HG03066 (cell line): ENCODE measurements around the gene FAAH2.
"Not testable (repeated sequence)": the region's sequence is repeated elsewhere in the genome, so short reads cannot be mapped to it uniquely, and the experiment has no call there.

Experiments used
- ATAC-seq: cut with Tn5 transposase; IDR thresholded peaks from one replicate; pipeline ENCODE4 v1.9.1; 2021; ENCODE audit warnings: low read depth; ENCODE audit not compliant: unreplicated experiment

FAAH2 gene

GRCh38 chrX:57380026-57380796, 93.7 kb downstream of the FAAH2 start:
- no peak for ATAC-seq

GRCh38 chrX:57394162-57394561, 107.7 kb downstream of the FAAH2 start:
- not testable (repeated sequence) for ATAC-seq

- ATAC-seq = not testable (repeated sequence)
Observed at GRCh38 chrX:57403191-57403590, 116.7 kb downstream of the FAAH2 start.

GRCh38 chrX:57406149-57406548, 119.6 kb downstream of the FAAH2 start:
- ATAC-seq = no peak

GRCh38 chrX:57417827-57418226, 131.3 kb downstream of the FAAH2 start:
- no peak for ATAC-seq

- no peak for ATAC-seq
Observed at GRCh38 chrX:57422289-57422688, 135.8 kb downstream of the FAAH2 start.

- no peak for ATAC-seq
Observed at GRCh38 chrX:57422790-57423189, 136.3 kb downstream of the FAAH2 start.

- ATAC-seq = no peak
Observed at GRCh38 chrX:57445076-57445475, 158.6 kb downstream of the FAAH2 start.

- ATAC-seq = no peak
Observed at GRCh38 chrX:57445832-57446231, 159.3 kb downstream of the FAAH2 start.

- ATAC-seq = no peak
Observed at GRCh38 chrX:57447856-57448255, 161.3 kb downstream of the FAAH2 start.

GRCh38 chrX:57451426-57452020, 165.0 kb downstream of the FAAH2 start:
- no peak for ATAC-seq

GRCh38 chrX:57453901-57454300, 167.4 kb downstream of the FAAH2 start:
- no peak for ATAC-seq

- ATAC-seq = no peak
Observed at GRCh38 chrX:57481514-57481913, 195.0 kb downstream of the FAAH2 start.

- no peak for ATAC-seq
Observed at GRCh38 chrX:57516491-57516890, 230.0 kb downstream of the FAAH2 start.

GRCh38 chrX:57519578-57520118, 233.1 kb downstream of the FAAH2 start:
- ATAC-seq = no peak

GRCh38 chrX:57528670-57529255, 242.3 kb downstream of the FAAH2 start:
- no peak for ATAC-seq
